RWPE2 (cell line): ENCODE measurements around the gene KLRF2.
"Not testable (repeated sequence)": the region's sequence is repeated elsewhere in the genome, so short reads cannot be mapped to it uniquely, and the experiment has no call there.

ENCODE experiments used
- ATAC-seq: fragments of 200-7000 bp; cut with Tn5 transposase; 3 replicates; pipeline ENCODE4 v1.9.1; 2021; ENCODE audit warnings: low read depth
- DNase-seq: peaks from one replicate; pipeline ENCODE4 v3.0.0-alpha.2; 2020; ENCODE audit warnings: low spot score
- H3K27ac ChIP-seq: fragments of 450-650 bp; 2 replicates; pipeline ENCODE4 v1.5.1; 2017; ENCODE audit warnings: mild to moderate bottlenecking; ENCODE audit not compliant: poor library complexity, severe bottlenecking
- H3K27me3 ChIP-seq: fragments of 250-450 bp; sonication (Bioruptor Pico); 2 replicates; pipeline ENCODE4 v1.5.1; 2021; ENCODE audit warnings: mild to moderate bottlenecking, moderate library complexity; ENCODE audit not compliant: insufficient read depth, poor library complexity, severe bottlenecking
- H3K36me3 ChIP-seq: fragments of 250-450 bp; sonication (Bioruptor Pico); 2 replicates; pipeline ENCODE4 v1.5.1; 2020; ENCODE audit warnings: low read depth, mild to moderate bottlenecking, moderate library complexity
- H3K4me1 ChIP-seq: fragments of 250-450 bp; sonication (Bioruptor Pico); 2 replicates; pipeline ENCODE4 v1.5.1; 2021; ENCODE audit warnings: mild to moderate bottlenecking, moderate library complexity; ENCODE audit not compliant: insufficient read depth, poor library complexity, severe bottlenecking
- H3K4me3 ChIP-seq: fragments of 250-450 bp; sonication (Bioruptor Pico); 2 replicates; pipeline ENCODE4 v1.5.1; 2021; ENCODE audit warnings: mild to moderate bottlenecking, moderate library complexity; ENCODE audit not compliant: severe bottlenecking
- H3K9me3 ChIP-seq: fragments of 250-450 bp; sonication (Bioruptor Pico); 2 replicates; pipeline ENCODE4 v1.5.1; 2021; ENCODE audit warnings: mild to moderate bottlenecking, moderate library complexity; ENCODE audit not compliant: severe bottlenecking
- CTCF ChIP-seq: fragments of 450-650 bp; IDR thresholded peaks from one replicate; pipeline ENCODE4 v1.5.1; 2017; ENCODE audit warnings: mild to moderate bottlenecking, moderate library complexity; ENCODE audit not compliant: poor library complexity, severe bottlenecking

KLRF2 gene

DNA sequence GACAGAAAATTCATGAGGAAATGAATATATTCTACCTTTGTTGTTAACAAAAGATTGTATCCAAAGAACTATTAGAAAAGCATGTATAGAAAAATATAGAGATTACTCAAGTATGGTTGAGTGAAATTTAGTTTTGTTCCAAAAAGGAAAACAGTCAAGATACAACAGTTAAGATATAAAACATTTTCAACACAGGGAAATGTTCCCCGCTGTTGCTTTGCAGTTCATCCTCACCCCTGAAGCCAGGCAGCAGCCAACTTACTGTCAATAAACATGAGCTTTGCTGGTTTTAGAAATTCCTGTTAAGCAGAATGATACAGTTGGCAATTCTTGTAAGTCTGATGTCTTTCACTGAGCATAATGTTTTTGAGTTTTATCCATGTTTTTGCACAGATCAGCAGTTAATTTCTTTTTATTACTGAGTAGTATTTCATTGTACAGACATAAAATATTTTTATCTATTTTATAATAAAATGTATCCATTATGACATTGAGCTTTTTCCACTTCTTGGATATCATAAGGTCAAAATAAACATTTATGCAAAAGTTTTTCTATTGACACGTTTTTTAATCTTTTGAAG lies 10.9 kb upstream of the KLRF2 start:
- TF ChIP-seq CTCF, result no peak
- DNase-seq (no peak), ATAC-seq (no peak)
- Histone ChIP-seq H3K9me3 (no peaks in the 10 kb centered on the region), H3K27me3 (no peaks in the 10 kb centered on the region), H3K27ac (peak overlapping the region; percentile 42), H3K4me3 (no peak overlapping the region), H3K4me1 (peaks cover 12% of the 10 kb centered on the region), H3K36me3 (no peaks in the 10 kb centered on the region)

DNA sequence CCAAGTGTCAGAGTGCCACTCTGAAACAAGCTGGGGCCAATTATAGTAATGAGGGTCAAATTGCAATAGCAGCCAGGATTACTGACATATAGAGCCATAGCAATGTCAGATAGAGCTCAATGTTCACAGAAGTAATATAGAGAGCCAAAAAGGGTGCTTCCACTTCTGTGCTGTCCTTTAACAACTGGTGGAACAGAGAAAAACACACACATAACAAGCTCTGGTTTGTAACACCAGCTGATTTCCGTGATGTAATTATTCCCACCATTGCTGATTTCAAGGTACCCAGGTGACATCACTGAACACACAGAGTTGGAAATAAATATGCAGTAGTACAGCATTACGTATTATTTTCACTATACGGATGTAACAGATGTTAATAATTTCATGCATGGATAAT lies 9.1 kb upstream of the KLRF2 start:
- no peak for TF ChIP-seq CTCF
- Histone ChIP-seq H3K27ac (peak overlapping the region; percentile 15), H3K4me1 (peaks cover 12% of the 10 kb centered on the region), H3K27me3 (no peaks in the 10 kb centered on the region), H3K4me3 (no peak overlapping the region), H3K9me3 (no peaks in the 10 kb centered on the region), H3K36me3 (no peaks in the 10 kb centered on the region)
- DNase-seq (no peak), ATAC-seq (no peak)

DNA sequence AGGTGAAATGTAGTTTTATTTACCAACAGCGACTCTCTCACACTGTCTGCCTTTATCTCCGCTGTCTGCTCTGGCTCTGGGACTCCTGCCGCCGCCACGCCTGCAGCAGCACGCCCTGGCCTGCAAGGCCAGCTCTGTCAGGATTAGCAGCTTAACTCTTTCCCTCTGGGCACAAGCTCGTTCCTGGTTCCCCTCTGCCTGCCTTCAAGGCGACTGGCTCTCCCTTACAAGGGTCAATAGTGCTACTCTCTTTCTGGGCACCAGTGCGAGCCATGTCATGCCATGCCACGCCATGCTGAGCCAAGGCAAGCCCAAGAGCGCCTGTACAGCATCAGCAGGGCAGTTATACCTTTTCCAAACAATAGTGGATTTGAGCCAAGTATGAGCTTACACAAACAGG lies 8.5 kb upstream of the KLRF2 start:
- no peaks in the 10 kb centered on the region for H3K36me3 ChIP-seq
- H3K27ac ChIP-seq, result peak overlapping the region; percentile 15
- peak; percentile 85 for ATAC-seq
- peaks cover 12% of the 10 kb centered on the region for H3K4me1 ChIP-seq
- DNase-seq, result peak; percentile 18
- no peaks in the 10 kb centered on the region for H3K27me3 ChIP-seq
- no peak overlapping the region for H3K4me3 ChIP-seq
- H3K9me3 ChIP-seq, result no peaks in the 10 kb centered on the region
- TF ChIP-seq CTCF, result no peak

GRCh38 chr12:9876120-9876519 lies 5.2 kb upstream of the KLRF2 start:
- not testable (repeated sequence) for H3K27me3 ChIP-seq, ATAC-seq, H3K27ac ChIP-seq, H3K4me1 ChIP-seq, H3K36me3 ChIP-seq, DNase-seq, H3K9me3 ChIP-seq, H3K4me3 ChIP-seq

GRCh38 chr12:9880532-9881078 lies 684 bp upstream of the KLRF2 start:
- TF ChIP-seq CTCF, result no peak
- no peaks in the 10 kb centered on the region for H3K9me3 ChIP-seq
- H3K36me3 ChIP-seq, result no peaks in the 10 kb centered on the region
- H3K4me3 ChIP-seq, result no peak overlapping the region
- DNase-seq, result no peak
- H3K4me1 ChIP-seq, result no peaks in the 10 kb centered on the region
- no peak for ATAC-seq
- H3K27me3 ChIP-seq, result no peaks in the 10 kb centered on the region
- H3K27ac ChIP-seq, result no peak overlapping the region
